Endothelial cell of hepatic sinusoid (primary cell): ENCODE data around the gene ABCG5.

Experiments
- in situ Hi-C: cut with HindIII; loops from 2 replicates; pipeline ENCODE4 v1.10.0; 2017; ENCODE audit warnings: low sequenced_read_pairs

The ABCG5 gene

GRCh38 chr2:43812006-43812405 lies 26.6 kb downstream of the ABCG5 start:
- in situ Hi-C loops, result no loop called here

GRCh38 chr2:43810888-43811287 lies 27.8 kb downstream of the ABCG5 start:
- in situ Hi-C loops, result no loop called here

- in situ Hi-C loops, result no loop called here
These were observed 28.2 kb downstream of the ABCG5 start for GRCh38 chr2:43810452-43810851.

- in situ Hi-C loops, result no loop called here
These were observed 32.0 kb downstream of the ABCG5 start for GRCh38 chr2:43806719-43807031.

GRCh38 chr2:43803113-43803512 lies 35.5 kb downstream of the ABCG5 start:
- in situ Hi-C loops, result no loop called here

GRCh38 chr2:43802135-43802534 lies 36.5 kb downstream of the ABCG5 start:
- in situ Hi-C loops, result no loop called here

GRCh38 chr2:43800894-43801293 lies 37.7 kb downstream of the ABCG5 start:
- in situ Hi-C loops, result no loop called here

GRCh38 chr2:43798300-43798699 lies 40.3 kb downstream of the ABCG5 start:
- in situ Hi-C loops, result no loop called here

GRCh38 chr2:43796206-43796605 lies 42.4 kb downstream of the ABCG5 start:
- in situ Hi-C loops, result no loop called here

- in situ Hi-C loops, result no loop called here
These were observed 43.7 kb downstream of the ABCG5 start for GRCh38 chr2:43794956-43795355.

- in situ Hi-C loops, result no loop called here
These were observed 46.0 kb downstream of the ABCG5 start for GRCh38 chr2:43792653-43793052.

GRCh38 chr2:43791035-43791765 lies 47.4 kb downstream of the ABCG5 start:
- in situ Hi-C loops, result no loop called here

GRCh38 chr2:43790147-43790546 lies 48.5 kb downstream of the ABCG5 start:
- in situ Hi-C loops, result no loop called here

GRCh38 chr2:43788646-43789045 lies 50.0 kb downstream of the ABCG5 start:
- in situ Hi-C loops, result no loop called here

GRCh38 chr2:43787895-43788294 lies 50.7 kb downstream of the ABCG5 start:
- in situ Hi-C loops, result no loop called here

- in situ Hi-C loops, result no loop called here
These were observed 60.4 kb downstream of the ABCG5 start for GRCh38 chr2:43778233-43778632.

GRCh38 chr2:43777306-43777926 lies 61.2 kb downstream of the ABCG5 start:
- in situ Hi-C loops, result no loop called here

GRCh38 chr2:43776324-43776723 lies 62.3 kb downstream of the ABCG5 start:
- in situ Hi-C loops, result no loop called here

GRCh38 chr2:43774617-43775016 lies 64.0 kb downstream of the ABCG5 start:
- in situ Hi-C loops, result no loop called here

- in situ Hi-C loops, result no loop called here
These were observed 64.6 kb downstream of the ABCG5 start, which contains the start of gene DYNC2LI1 for GRCh38 chr2:43773876-43774613. Gene DYNC2LI1 (plus strand): TSS chr2:43774039. CDS start chr2:43774139, 100 bp downstream.

- in situ Hi-C loops, result no loop called here
These were observed 72.6 kb downstream of the ABCG5 start for GRCh38 chr2:43766006-43766405.

GRCh38 chr2:43764086-43764705 lies 74.4 kb downstream of the ABCG5 start:
- in situ Hi-C loops, result no loop called here
